Cardiac fibroblast (primary cell): ENCODE measurements around the gene HINFP.

Experiments
- DNase-seq, 2 donors: peaks; one replicate each; pipeline versions ENCODE4 v3.0.0 to v3.0.0-alpha.2; 2010; ENCODE audit warnings: low read depth in 2 of 2
- H3K4me3 ChIP-seq, 2 donors: replicated peaks in 1 of 2; 1 replicate in 1 of 2; 2 replicates in 1 of 2; pipeline ENCODE4 v1.5.1; 2011; ENCODE audit warnings: low read depth in 2 of 2, low read length in 2 of 2, mild to moderate bottlenecking in 2 of 2, moderate library complexity in 1 of 2
- CTCF ChIP-seq: IDR thresholded peaks from one replicate; pipeline ENCODE4 v1.5.1; 2011; ENCODE audit warnings: low read depth, mild to moderate bottlenecking, low read length, inconsistent platforms

Gene HINFP

GRCh38 chr11:119106564-119107537 lies 14.5 kb upstream of the HINFP start, which contains the start of gene C2CD2L:
C2CD2L (plus strand) TSS chr11:119107344; CDS start chr11:119107742, 398 bp downstream.
- peak within 1 kb of the TSS; percentile 86 to 87 for H3K4me3 ChIP-seq
- peak; percentile 90 to 93 for DNase-seq
- TF ChIP-seq CTCF, result no peak

- H3K4me3 ChIP-seq, result peak overlapping the region; percentile 86 to 87
- DNase-seq, result no peak
- no peak for TF ChIP-seq CTCF
Observed at GRCh38 chr11:119107538-119108145, 13.7 kb upstream of the HINFP start.

- DNase-seq, result peak; percentile 33 to 46
- no peak for TF ChIP-seq CTCF
- H3K4me3 ChIP-seq, result peak overlapping the region; percentile 86 to 87
Observed at GRCh38 chr11:119108146-119108856, 13.1 kb upstream of the HINFP start.

GRCh38 chr11:119108857-119109221 lies 12.5 kb upstream of the HINFP start:
- DNase-seq, result no peak
- H3K4me3 ChIP-seq, result peak overlapping the region; percentile 86 to 87
- TF ChIP-seq CTCF, result no peak

- H3K4me3 ChIP-seq, result no peak overlapping the region
- TF ChIP-seq CTCF, result no peak
- no peak for DNase-seq
Observed at GRCh38 chr11:119109843-119110242, 11.5 kb upstream of the HINFP start.

GRCh38 chr11:119110439-119110838 lies 10.9 kb upstream of the HINFP start:
- no peak for TF ChIP-seq CTCF
- H3K4me3 ChIP-seq, result no peak overlapping the region
- no peak for DNase-seq
